SU-DHL-6 (cell line): Measurements from ENCODE around the gene BCL2.

Experiments used
- H2AFZ ChIP-seq: fragments of 200-600 bp; sonication (generic); 2 replicates; pipeline ENCODE4 v1.6.1; 2014; ENCODE audit warnings: low read depth, mild to moderate bottlenecking, moderate library complexity, mixed read lengths, antibody characterized with exemption, low read length; ENCODE audit not compliant: severe bottlenecking
- H3F3A ChIP-seq: fragments of 200-600 bp; shearing (Covaris generic); 2 replicates; pipeline ENCODE4 v1.6.0; 2016; ENCODE audit warnings: antibody characterized with exemption, mild to moderate bottlenecking; ENCODE audit not compliant: insufficient read depth
- H3K27ac ChIP-seq: fragments of 200-600 bp; sonication (generic); 2 replicates; pipeline ENCODE4 v1.5.1; 2016; ENCODE audit warnings: low read depth, mild to moderate bottlenecking, low read length, moderate library complexity, mixed read lengths
- H3K27me3 ChIP-seq: fragments of 200-600 bp; sonication (generic), shearing (Covaris generic); 2 replicates; pipeline ENCODE4 v1.6.0; 2014; ENCODE audit warnings: mild to moderate bottlenecking, low read length
- H3K36me3 ChIP-seq: fragments of 200-600 bp; sonication (generic); 2 replicates; pipeline ENCODE4 v1.6.1; 2014; ENCODE audit warnings: mild to moderate bottlenecking, low read length, mixed read lengths
- H3K4me2 ChIP-seq: fragments of 300-600, 200-600 bp; shearing (Covaris generic), sonication (generic); 2 replicates; pipeline ENCODE4 v1.6.0; 2014; ENCODE audit warnings: low read length, low read depth, mild to moderate bottlenecking; ENCODE audit not compliant: poor library complexity, severe bottlenecking
- H3K4me3 ChIP-seq: fragments of 200-600 bp; sonication (generic); 2 replicates; pipeline ENCODE4 v1.5.1; 2014; ENCODE audit warnings: antibody characterized with exemption, low read length, mild to moderate bottlenecking, mixed read lengths; ENCODE audit not compliant: insufficient read depth, poor library complexity, severe bottlenecking
- H3K79me2 ChIP-seq: fragments of 200-600 bp; sonication (generic); 2 replicates; pipeline ENCODE4 v1.6.1; 2014; ENCODE audit warnings: mild to moderate bottlenecking, low read length, moderate library complexity; ENCODE audit not compliant: insufficient read depth
- H3K9ac ChIP-seq: fragments of 200-600 bp; sonication (generic); 2 replicates; pipeline ENCODE4 v1.7.0; 2014; ENCODE audit warnings: mild to moderate bottlenecking, low read length
- H3K9me2 ChIP-seq: fragments of 200-600 bp; sonication (generic); replicated peaks from 2 replicates; pipeline ENCODE4 v1.6.1; 2014; ENCODE audit warnings: low read length; ENCODE audit not compliant: insufficient read depth
- H3K9me3 ChIP-seq: fragments of 200-600 bp; sonication (generic); 2 replicates; pipeline ENCODE4 v1.6.1; 2014; ENCODE audit warnings: low read length, mixed read lengths; ENCODE audit not compliant: insufficient read depth
- H4K20me1 ChIP-seq: fragments of 200-600 bp; sonication (generic); 2 replicates; pipeline ENCODE4 v1.6.1; 2014; ENCODE audit warnings: low read depth, mild to moderate bottlenecking, antibody characterized with exemption, low read length, moderate library complexity, mixed read lengths
- CTCF ChIP-seq: fragments of 200-600 bp; sonication (generic); IDR thresholded peaks from one replicate; pipeline ENCODE4 v1.5.1; 2017; ENCODE audit warnings: antibody characterized with exemption, mild to moderate bottlenecking, low read length, moderate library complexity; ENCODE audit not compliant: insufficient read depth, poor library complexity, severe bottlenecking
- EZH2phosphoT487 ChIP-seq: fragments of 200-600 bp; sonication (generic), shearing (Covaris generic); conservative IDR thresholded peaks from 2 replicates; pipeline ENCODE4 v1.6.1; 2018; ENCODE audit warnings: mild to moderate bottlenecking, antibody characterized with exemption, low read length, moderate library complexity, mixed read lengths

The BCL2 gene

GRCh38 chr18:63297687-63298399 lies 21.7 kb downstream of the BCL2 start:
- H3K4me2 ChIP-seq = no peak overlapping the region
- peaks cover 18% of the 10 kb centered on the region for H4K20me1 ChIP-seq

GRCh38 chr18:63293935-63294334 lies 25.6 kb downstream of the BCL2 start:
- no peak overlapping the region for H3K27ac ChIP-seq
- no peaks in the 10 kb centered on the region for H3K27me3 ChIP-seq
- H3K4me3 ChIP-seq = no peak overlapping the region
- 0 out of 2 replicates have a peak, but pooled peaks cover 9% of the 10 kb centered on the region for H3F3A ChIP-seq
- peaks cover 16% of the 10 kb centered on the region; the same call in 1 of the 2 replicates for H4K20me1 ChIP-seq
- H2AFZ ChIP-seq = no peak overlapping the region
- peaks cover 24% of the 10 kb centered on the region; the same call in 1 of the 2 replicates for H3K36me3 ChIP-seq
- H3K79me2 ChIP-seq = peaks cover 99% of the 10 kb centered on the region
- TF ChIP-seq EZH2phosphoT487 = no peak
- no peak for TF ChIP-seq CTCF
- no peak overlapping the region for H3K4me2 ChIP-seq
- no peak overlapping the region for H3K9ac ChIP-seq
- no peaks in the 10 kb centered on the region for H3K9me3 ChIP-seq
- no peaks in the 10 kb centered on the region for H3K9me2 ChIP-seq

More at GRCh38 chr18:63297687-63298399, 21.7 kb downstream of the BCL2 start:
- Histone ChIP-seq H3K9ac (no peak overlapping the region), H3K36me3 (peaks cover 33% of the 10 kb centered on the region), H3K9me2 (no peaks in the 10 kb centered on the region), H3K79me2 (peaks cover 99% of the 10 kb centered on the region), H3K27me3 (no peaks in the 10 kb centered on the region), H3F3A (peaks cover 9% of the 10 kb centered on the region; the same call in 1 of the 2 replicates), H3K27ac (no peak overlapping the region), H2AFZ (no peak overlapping the region), H3K9me3 (no peaks in the 10 kb centered on the region), H3K4me3 (no peak overlapping the region)
- TF ChIP-seq CTCF (no peak), EZH2phosphoT487 (no peak)

- H3K36me3 ChIP-seq = peaks cover 32% of the 10 kb centered on the region
- no peak overlapping the region for H3K27ac ChIP-seq
These were observed 26.5 kb downstream of the BCL2 start for GRCh38 chr18:63292831-63293683.

More at GRCh38 chr18:63292831-63293683, 26.5 kb downstream of the BCL2 start:
- Histone ChIP-seq H2AFZ (no peak overlapping the region), H4K20me1 (peaks cover 22% of the 10 kb centered on the region; the same call in 1 of the 2 replicates), H3K79me2 (peaks cover 99% of the 10 kb centered on the region), H3K9ac (no peak overlapping the region), H3K4me2 (no peak overlapping the region), H3K9me3 (no peaks in the 10 kb centered on the region), H3K27me3 (no peaks in the 10 kb centered on the region), H3F3A (peaks cover 16% of the 10 kb centered on the region; the same call in 1 of the 2 replicates), H3K9me2 (no peaks in the 10 kb centered on the region), H3K4me3 (no peak overlapping the region)
- no peak for TF ChIP-seq CTCF
- TF ChIP-seq EZH2phosphoT487 = no peak
